NCI-H69 (cell line): Measurements from ENCODE around the gene ARHGEF12.
A peak's percentile ranks its signal among the peaks of the same experiment; 100 is the strongest.

Experiments used
- DNase-seq: peaks from one replicate; lab custom pipeline; 2025; lab: John Stamatoyannopoulos, UW

ARHGEF12 gene

GRCh38 chr11:120430146-120430545 lies 93.9 kb downstream of the ARHGEF12 start:
- no peak for DNase-seq

- DNase-seq: peak; percentile 19
Measured at GRCh38 chr11:120431633-120432032, 95.4 kb downstream of the ARHGEF12 start.

DNA sequence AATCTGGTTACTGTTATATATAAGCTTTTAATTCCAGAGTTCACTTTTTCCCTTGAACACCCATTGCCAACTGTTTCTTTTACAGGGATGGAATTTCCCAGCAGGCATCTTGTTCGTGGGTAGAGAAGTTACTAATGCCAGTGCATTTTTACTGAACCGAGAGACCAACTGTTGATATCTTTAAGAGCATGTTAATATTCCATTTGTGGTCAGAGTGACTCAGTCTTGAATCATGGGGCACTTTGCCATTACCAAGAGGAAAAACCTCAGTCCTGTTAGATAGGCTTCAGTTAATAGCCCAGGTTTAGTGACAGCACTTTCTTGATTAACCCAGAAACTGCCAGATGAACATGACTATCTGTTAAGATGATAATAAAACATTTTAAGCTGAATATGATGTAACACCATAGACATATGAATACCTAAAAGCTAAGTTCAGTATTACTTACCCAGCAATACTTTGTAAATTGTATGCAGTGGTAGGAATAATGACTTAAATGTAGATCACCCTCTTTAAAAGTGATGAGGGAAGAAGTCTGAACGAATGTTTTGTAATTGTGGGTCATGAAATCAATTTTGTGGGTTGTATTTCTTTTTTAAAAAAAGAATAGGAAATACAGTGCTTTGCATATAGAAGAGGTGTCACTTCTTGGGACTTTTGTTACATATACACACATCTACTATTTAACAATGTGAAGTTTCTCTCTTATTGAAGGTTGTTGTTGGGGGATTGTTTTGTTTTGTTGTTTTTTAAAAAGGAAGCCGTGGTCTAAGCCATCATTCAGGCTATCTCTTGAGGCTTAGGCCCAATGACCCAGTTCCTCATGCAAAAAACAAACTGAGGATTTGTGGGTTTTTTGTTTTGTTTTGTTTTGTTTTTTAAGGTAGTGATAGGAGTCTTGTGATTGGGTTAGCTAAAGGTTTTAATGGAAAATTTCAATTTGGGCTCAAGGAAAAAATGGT lies 96.1 kb downstream of the ARHGEF12 start:
- no peak for DNase-seq

- DNase-seq: no peak
Measured at GRCh38 chr11:120441592-120441991, 105.4 kb downstream of the ARHGEF12 start.

DNA sequence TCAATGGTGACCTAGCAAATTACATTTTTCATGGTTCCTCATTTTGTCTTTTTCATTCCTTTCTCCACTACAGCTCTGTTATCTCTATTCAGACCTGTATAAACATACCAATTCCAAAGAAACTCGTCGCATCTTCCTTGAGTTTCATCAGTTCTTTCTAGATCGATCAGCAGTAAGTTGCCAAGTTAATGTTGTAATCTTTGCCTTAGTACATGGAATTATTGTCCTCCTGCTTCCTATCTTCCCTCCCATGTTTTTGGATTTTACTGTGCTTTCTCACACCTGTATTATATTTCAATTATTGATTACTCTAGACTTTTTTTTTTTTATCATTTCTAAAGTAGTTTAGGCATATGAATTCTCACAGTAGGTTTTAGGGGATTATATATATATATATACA lies 105.8 kb downstream of the ARHGEF12 start:
- DNase-seq: no peak

DNA sequence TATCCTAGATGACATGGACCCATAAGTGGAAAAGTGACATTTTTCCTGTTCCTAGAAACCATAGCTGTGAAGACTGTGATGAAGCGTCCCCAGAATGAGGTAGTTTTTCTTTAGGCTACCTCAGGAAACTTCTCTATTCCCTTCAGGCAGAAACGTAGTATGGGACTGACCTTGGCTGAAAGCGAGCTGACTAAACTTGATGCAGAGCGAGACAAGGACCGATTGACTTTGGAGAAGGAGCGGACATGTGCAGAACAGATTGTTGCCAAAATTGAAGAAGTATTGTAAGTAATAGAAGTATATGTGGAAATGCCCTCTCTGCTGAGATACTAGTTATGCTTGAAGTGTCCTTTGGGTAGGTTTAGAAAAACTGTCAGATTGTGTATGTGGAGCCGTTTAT lies 110.6 kb downstream of the ARHGEF12 start:
- DNase-seq: no peak

DNA sequence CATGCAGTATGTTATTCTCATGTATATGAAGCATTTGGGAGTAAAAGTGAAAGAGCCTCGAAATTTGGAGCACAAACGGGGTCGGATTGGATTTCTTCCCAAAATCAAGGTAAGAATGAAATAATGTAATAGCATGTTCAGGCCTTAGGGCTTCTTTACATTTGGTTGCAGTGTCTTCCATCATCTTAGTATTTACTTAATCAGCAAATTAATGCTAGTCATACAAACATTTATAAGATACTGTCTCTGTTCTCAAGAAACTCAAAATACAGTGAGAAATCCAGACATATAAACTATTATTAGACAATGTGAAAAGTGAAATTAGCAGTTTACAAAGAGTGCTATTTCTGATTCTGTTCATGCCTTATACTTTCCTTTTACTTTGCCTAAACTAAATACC lies 112.0 kb downstream of the ARHGEF12 start:
- no peak for DNase-seq

- no peak for DNase-seq
Measured at GRCh38 chr11:120455487-120455886, 119.3 kb downstream of the ARHGEF12 start.

DNA sequence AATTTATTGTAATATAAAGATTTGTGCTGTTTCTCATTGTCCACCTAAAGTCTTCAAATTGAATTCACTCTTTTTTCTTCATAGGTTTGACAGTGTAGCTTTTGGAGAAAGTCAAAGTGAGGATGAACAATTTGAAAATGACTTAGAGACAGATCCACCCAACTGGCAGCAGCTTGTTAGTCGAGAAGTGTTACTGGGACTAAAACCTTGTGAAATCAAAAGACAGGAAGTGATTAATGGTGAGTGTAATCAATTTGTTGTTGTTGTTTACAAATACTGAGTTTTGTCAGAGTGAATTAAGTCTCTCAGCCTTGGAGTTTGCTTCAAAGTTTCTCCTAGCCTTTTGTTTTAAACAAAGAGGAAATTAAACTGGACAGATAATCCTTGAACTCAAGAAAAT lies 121.8 kb downstream of the ARHGEF12 start:
- DNase-seq: no peak

- no peak for DNase-seq
Measured at GRCh38 chr11:120462825-120463224, 126.6 kb downstream of the ARHGEF12 start.

DNA sequence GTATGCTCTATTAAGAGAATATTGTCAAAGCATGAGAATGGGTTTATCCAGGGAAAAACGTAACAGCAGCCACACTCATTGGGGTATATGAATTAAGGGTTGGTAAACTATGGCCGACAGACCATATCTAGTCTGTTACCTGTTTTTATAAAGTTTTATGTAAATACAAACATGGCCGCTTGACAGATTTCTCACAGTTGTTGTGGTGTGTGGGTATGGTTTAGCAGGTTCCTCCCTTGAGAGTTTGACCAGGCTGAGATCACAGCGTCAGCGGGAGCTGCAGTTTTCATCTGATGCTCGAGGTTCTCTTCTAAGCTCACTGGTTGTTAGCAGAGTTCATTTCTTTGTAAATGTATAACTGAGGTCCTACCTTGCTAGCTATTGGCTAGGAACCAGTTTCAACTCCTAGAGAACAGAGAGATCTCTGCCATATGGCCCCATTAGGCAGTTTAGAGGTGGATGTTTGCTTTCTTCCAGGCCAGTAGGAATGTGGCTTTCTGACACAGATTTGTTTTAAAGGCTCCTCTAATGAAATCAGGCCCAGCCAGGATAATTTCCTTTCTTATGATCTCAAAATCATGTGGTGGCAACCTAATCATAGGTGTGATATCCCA lies 129.8 kb downstream of the ARHGEF12 start:
- peak; percentile 54 for DNase-seq

- no peak for DNase-seq
Measured at GRCh38 chr11:120467627-120468026, 131.4 kb downstream of the ARHGEF12 start.

DNA sequence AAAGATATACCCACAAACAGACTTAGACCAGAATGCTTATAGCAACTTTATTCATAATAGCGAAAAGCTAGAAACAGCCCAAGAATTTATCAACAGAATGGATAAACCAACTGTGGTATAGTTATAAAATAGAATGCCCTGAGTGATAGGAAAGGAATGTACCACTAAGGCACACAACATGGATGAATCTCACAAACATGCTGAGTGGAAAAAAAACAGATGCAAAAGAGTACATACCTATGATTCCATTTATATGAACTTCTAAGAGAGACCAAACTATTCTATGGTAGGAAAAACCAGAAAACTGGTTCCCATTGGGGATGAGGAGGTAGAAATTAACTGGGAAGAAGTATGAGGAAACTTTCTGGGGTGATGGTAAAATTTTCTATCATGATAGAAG lies 134.9 kb downstream of the ARHGEF12 start:
- no peak for DNase-seq

DNA sequence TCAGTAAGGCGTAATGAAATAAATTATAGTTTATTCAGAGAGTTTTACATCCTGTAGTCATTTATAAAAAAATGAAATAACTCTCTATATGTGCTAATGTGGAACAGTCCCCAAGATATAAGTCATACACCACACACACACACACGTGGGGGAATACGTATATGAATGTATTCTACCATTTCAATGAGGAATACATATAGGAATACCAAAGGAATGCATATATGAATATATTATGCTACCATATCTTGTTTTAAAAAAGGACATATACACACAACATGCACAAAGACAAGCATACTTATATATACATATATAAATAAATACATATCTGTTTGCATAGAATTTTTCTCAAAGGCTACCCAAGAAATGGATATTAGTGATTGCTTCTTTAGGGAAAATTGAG lies 135.8 kb downstream of the ARHGEF12 start:
- no peak for DNase-seq

DNA sequence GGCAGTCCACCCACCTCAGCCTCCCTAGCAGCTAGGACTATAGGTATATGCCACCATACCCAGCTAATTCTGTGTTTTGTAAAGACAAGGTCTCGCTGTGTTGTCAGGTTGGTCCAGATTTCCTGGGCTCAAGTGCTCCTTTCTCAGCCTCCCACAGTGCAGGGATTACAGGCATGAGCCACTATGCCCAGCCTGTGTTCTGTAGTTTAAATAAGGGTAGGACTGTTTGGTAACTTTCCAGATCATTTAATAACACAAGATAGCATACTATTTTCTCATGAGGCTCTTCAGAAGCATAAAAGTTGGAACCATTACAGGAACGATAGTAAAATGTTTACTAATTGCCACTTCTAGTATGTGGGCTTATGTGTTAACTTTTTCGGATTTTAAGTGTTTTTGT lies 137.3 kb downstream of the ARHGEF12 start:
- DNase-seq: no peak

GRCh38 chr11:120482149-120482548 lies 145.9 kb downstream of the ARHGEF12 start:
- DNase-seq: no peak

GRCh38 chr11:120484722-120485121 lies 148.5 kb downstream of the ARHGEF12 start:
- no peak for DNase-seq

GRCh38 chr11:120486138-120486537 lies 149.9 kb downstream of the ARHGEF12 start:
- no peak for DNase-seq

- DNase-seq: no peak
Measured at GRCh38 chr11:120489799-120490198, 153.6 kb downstream of the ARHGEF12 start.

DNA sequence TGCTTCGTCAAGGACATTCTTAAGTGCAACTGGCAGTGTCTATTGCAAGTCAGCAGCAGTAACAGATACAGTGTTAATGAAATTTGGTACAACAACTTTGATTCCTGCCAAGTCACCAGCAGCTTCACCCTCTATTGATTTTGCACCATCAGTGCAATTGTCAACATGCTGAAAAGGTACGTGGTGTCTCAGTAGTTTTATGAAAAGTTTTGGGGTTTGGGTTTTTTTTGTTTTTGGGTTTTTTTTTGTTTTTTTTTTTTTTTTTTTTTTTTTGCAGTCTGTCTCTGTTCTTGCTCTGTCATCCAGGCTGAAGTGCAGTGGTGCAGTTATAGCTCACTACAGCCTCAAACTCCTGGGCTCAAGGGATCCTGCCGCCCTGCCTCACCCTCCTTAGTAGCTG lies 156.3 kb downstream of the ARHGEF12 start:
- no peak for DNase-seq

GRCh38 chr11:120494595-120494994 lies 158.4 kb downstream of the ARHGEF12 start:
- DNase-seq: no peak

DNA sequence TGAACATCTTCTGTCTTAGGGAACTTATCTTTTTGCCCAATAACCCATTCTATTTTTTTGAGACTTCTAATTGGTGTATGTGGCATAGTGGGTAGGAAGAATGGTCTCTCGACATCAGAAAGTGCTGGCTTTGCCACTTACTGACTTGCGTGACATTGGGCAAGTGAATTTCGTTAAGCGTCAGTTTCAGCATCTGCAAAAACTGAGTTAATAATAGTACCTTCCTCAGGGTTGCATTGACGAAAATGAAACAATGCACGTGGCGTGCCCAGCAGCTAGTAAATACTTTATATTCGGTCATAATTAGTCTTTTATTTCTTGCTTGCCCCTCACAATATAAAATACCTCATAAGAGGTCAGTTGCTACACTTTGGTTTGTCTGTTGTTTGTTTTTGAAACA lies 162.9 kb downstream of the ARHGEF12 start:
- DNase-seq: no peak

DNA sequence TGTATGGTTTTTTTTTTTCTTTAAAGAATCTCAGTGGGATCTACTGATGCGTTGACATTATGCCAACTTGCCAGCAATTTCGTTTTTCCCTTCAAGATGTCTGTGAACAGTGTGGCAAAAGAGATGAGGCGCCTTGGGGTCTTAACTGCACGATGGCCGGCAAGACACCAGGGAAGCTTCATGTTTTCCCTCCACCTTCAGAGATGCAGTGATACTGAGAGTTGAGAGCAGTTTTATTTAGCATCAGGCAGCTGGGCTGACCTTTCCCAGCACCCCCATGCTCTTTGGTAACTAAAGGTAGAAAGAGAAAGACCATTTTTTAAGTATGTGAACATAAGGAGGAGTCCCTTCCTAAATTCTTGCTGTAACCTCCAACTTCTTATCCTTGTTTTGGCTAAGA lies 163.6 kb downstream of the ARHGEF12 start:
- DNase-seq: no peak
